ENCODE data around the gene ZNRF1. TPM values are rescaled to one million over a fixed set of nuclear protein-coding genes. Genes with fewer than 3 reads are reported as not detected.

The ZNRF1 gene
- total and polyA plus RNA-seq, 2 of the 13 experiments (the other 11 are each of a cell fraction or from before 2014, with no cell fraction given), result 43.9 to 58.7 TPM

- TF ChIP-seq PREB (CRISPR knock-in tag; IDR thresholded peaks at IDR 0.05) (no peak), NCOA5 (CRISPR knock-in tag; IDR thresholded peaks at IDR 0.05) (no peak), ZNF878 (CRISPR knock-in tag; IDR thresholded peaks at IDR 0.05) (no peak), KIAA2018 (CRISPR knock-in tag; IDR thresholded peaks at IDR 0.05; ENCODE audit: borderline replicate concordance) (no peak), ZNF329 (CRISPR knock-in tag; IDR thresholded peaks at IDR 0.05; ENCODE audit: low read depth) (no peak), NBN (conservative IDR thresholded peaks at IDR 0.05) (no peak), GABPA (IDR thresholded peaks at IDR 0.05; ENCODE audit: low read depth, low read length) (no peak), GABPA (CRISPR knock-in tag; IDR thresholded peaks at IDR 0.05; ENCODE audit: low read depth) (no peak), ZNF367 (CRISPR knock-in tag; IDR thresholded peaks at IDR 0.05; ENCODE audit: borderline replicate concordance) (no peak), ZNF766 (CRISPR knock-in tag; IDR thresholded peaks at IDR 0.05; ENCODE audit: borderline replicate concordance) (0 out of 2 replicates have a peak, but pooled peaks have one; percentile 26), ZNF691 (CRISPR knock-in tag; IDR thresholded peaks at IDR 0.05; ENCODE audit: borderline replicate concordance, low read depth) (no peak), IKZF4 (CRISPR knock-in tag; IDR thresholded peaks at IDR 0.05; ENCODE audit: borderline replicate concordance, low read depth, not compliant biosample characterization) (no peak), EEA1 (CRISPR knock-in tag; IDR thresholded peaks at IDR 0.05; ENCODE audit: borderline replicate concordance) (no peak), SMARCE1 (IDR thresholded peaks at IDR 0.05; ENCODE audit: borderline replicate concordance) (no peak), CCAR2 (optimal IDR thresholded peaks at IDR 0.05; ENCODE audit: low read depth, low read length) (no peak), ETS1 (CRISPR knock-in tag; IDR thresholded peaks at IDR 0.05) (no peak), TEAD2 (CRISPR knock-in tag; IDR thresholded peaks at IDR 0.05) (no peak), STAG1 (CRISPR knock-in tag; IDR thresholded peaks at IDR 0.05) (peak; percentile 29), NFE2L1 (CRISPR knock-in tag; IDR thresholded peaks at IDR 0.05; ENCODE audit: borderline replicate concordance) (no peak)
Observed at GRCh38 chr16:75053791-75054555, 55.1 kb downstream of the ZNRF1 start (continued).

Measured in HepG2 (cell line).